ENCODE data around the gene RERE. TPM values are rescaled to one million over a fixed set of nuclear protein-coding genes. Genes with fewer than 3 reads are reported as not detected.

Gene RERE
- total RNA-seq, 1 donor, result 55.0 TPM

- Histone ChIP-seq H3K36me3 (ENCODE audit: insufficient read depth, low read length) (no peaks in the 10 kb centered on the region), H3K27me3 (ENCODE audit: insufficient read depth, low read length) (no peaks in the 10 kb centered on the region), H3K79me2 (ENCODE audit: insufficient read depth, low read length) (peaks cover 87% of the 10 kb centered on the region), H3K4me1 (ENCODE audit: insufficient read depth, low read length) (peaks cover 67% of the 10 kb centered on the region), H4K20me1 (ENCODE audit: insufficient read depth, low read length) (no peaks in the 10 kb centered on the region), H3K4me2 (ENCODE audit: insufficient read depth, low read length) (peak overlapping the region; percentile 37), H3K4me3 (ENCODE audit: insufficient read depth, low read length) (no peak overlapping the region), H2AFZ (ENCODE audit: low read length) (no peak overlapping the region), H3K9me3 (ENCODE audit: low read depth, low read length) (no peaks in the 10 kb centered on the region), H3K27ac (ENCODE audit: low read depth, low read length) (no peak overlapping the region)
- no peak for TF ChIP-seq CTCF (IDR thresholded peaks at IDR 0.05; ENCODE audit: extremely low read depth, low read depth, low read length)
- no peak for DNase-seq (ENCODE audit: insufficient read length, low spot score, missing footprints)
Measured at GRCh38 chr1:8666389-8667167, 150.9 kb downstream of the RERE start.

GRCh38 chr1:8665833-8666232 is 151.6 kb downstream of the RERE start:
- Histone ChIP-seq H3K27ac (ENCODE audit: low read depth, low read length) (no peak overlapping the region), H3K36me3 (ENCODE audit: insufficient read depth, low read length) (no peaks in the 10 kb centered on the region), H4K20me1 (ENCODE audit: insufficient read depth, low read length) (no peaks in the 10 kb centered on the region), H2AFZ (ENCODE audit: low read length) (no peak overlapping the region), H3K4me1 (ENCODE audit: insufficient read depth, low read length) (peaks cover 70% of the 10 kb centered on the region), H3K4me2 (ENCODE audit: insufficient read depth, low read length) (no peak overlapping the region), H3K27me3 (ENCODE audit: insufficient read depth, low read length) (no peaks in the 10 kb centered on the region), H3K4me3 (ENCODE audit: insufficient read depth, low read length) (no peak overlapping the region), H3K79me2 (ENCODE audit: insufficient read depth, low read length) (peaks cover 83% of the 10 kb centered on the region), H3K9me3 (ENCODE audit: low read depth, low read length) (no peaks in the 10 kb centered on the region)
- TF ChIP-seq CTCF (IDR thresholded peaks at IDR 0.05; ENCODE audit: extremely low read depth, low read depth, low read length), result no peak
- no peak for DNase-seq (ENCODE audit: insufficient read length, low spot score, missing footprints)

GRCh38 chr1:8664887-8665286 is 152.6 kb downstream of the RERE start:
- Histone ChIP-seq H3K36me3 (ENCODE audit: insufficient read depth, low read length) (no peaks in the 10 kb centered on the region), H3K79me2 (ENCODE audit: insufficient read depth, low read length) (peaks cover 74% of the 10 kb centered on the region), H3K27me3 (ENCODE audit: insufficient read depth, low read length) (no peaks in the 10 kb centered on the region), H3K27ac (ENCODE audit: low read depth, low read length) (no peak overlapping the region), H3K4me3 (ENCODE audit: insufficient read depth, low read length) (no peak overlapping the region), H2AFZ (ENCODE audit: low read length) (no peak overlapping the region), H3K4me1 (ENCODE audit: insufficient read depth, low read length) (peaks cover 70% of the 10 kb centered on the region), H4K20me1 (ENCODE audit: insufficient read depth, low read length) (no peaks in the 10 kb centered on the region), H3K4me2 (ENCODE audit: insufficient read depth, low read length) (no peak overlapping the region), H3K9me3 (ENCODE audit: low read depth, low read length) (no peaks in the 10 kb centered on the region)
- TF ChIP-seq CTCF (IDR thresholded peaks at IDR 0.05; ENCODE audit: extremely low read depth, low read depth, low read length), result no peak
- no peak for DNase-seq (ENCODE audit: insufficient read length, low spot score, missing footprints)

GRCh38 chr1:8663915-8664329 is 153.5 kb downstream of the RERE start:
- TF ChIP-seq CTCF (IDR thresholded peaks at IDR 0.05; ENCODE audit: extremely low read depth, low read depth, low read length), result no peak
- Histone ChIP-seq H4K20me1 (ENCODE audit: insufficient read depth, low read length) (no peaks in the 10 kb centered on the region), H3K36me3 (ENCODE audit: insufficient read depth, low read length) (no peaks in the 10 kb centered on the region), H3K27ac (ENCODE audit: low read depth, low read length) (peak overlapping the region; percentile 98), H3K9me3 (ENCODE audit: low read depth, low read length) (no peaks in the 10 kb centered on the region), H2AFZ (ENCODE audit: low read length) (no peak overlapping the region), H3K4me2 (ENCODE audit: insufficient read depth, low read length) (peak overlapping the region; percentile 66), H3K79me2 (ENCODE audit: insufficient read depth, low read length) (peaks cover 68% of the 10 kb centered on the region), H3K27me3 (ENCODE audit: insufficient read depth, low read length) (no peaks in the 10 kb centered on the region), H3K4me1 (ENCODE audit: insufficient read depth, low read length) (peaks cover 77% of the 10 kb centered on the region), H3K4me3 (ENCODE audit: insufficient read depth, low read length) (peak overlapping the region; percentile 18)
- DNase-seq (ENCODE audit: insufficient read length, low spot score, missing footprints), result no peak

All from osteoblast (primary cell).